ENCODE results near the gene C6orf47.

The C6orf47 gene

GRCh38 chr6:31614684-31615578 is 45.6 kb downstream of the C6orf47 start, which contains the start of gene AIF1:
Gene AIF1 (plus strand): TSS chr6:31615234. CDS start chr6:31615330, 96 bp downstream.
- DNase-seq (ENCODE audit: low spot score) = no peak

GRCh38 chr6:31614075-31614619 is 46.4 kb downstream of the C6orf47 start:
- DNase-seq (ENCODE audit: low spot score) = no peak

GRCh38 chr6:31610968-31611367 is 49.6 kb downstream of the C6orf47 start:
- no peak for DNase-seq (ENCODE audit: low spot score)

- DNase-seq (ENCODE audit: low spot score) = no peak
Observed at GRCh38 chr6:31609519-31610406, 50.8 kb downstream of the C6orf47 start.

All from SW480 (cell line).